HepG2 (cell line): Measurements from ENCODE around the gene KIAA0930. TPM values are rescaled to one million over a fixed set of nuclear protein-coding genes. Genes with fewer than 3 reads are reported as not detected.

ENCODE experiments used
- NFATC3 ChIP-seq: sonication (generic); formaldehyde crosslinking; IDR thresholded peaks from 2 replicates; pipeline ENCODE4 v1.5.1; 2020; ENCODE audit warnings: mild to moderate bottlenecking, missing genetic modification reagents
- SETDB1 ChIP-seq: sonication (generic); formaldehyde crosslinking; IDR thresholded peaks from 2 replicates; pipeline ENCODE4 v1.5.1; 2020; ENCODE audit warnings: missing genetic modification reagents, mild to moderate bottlenecking, borderline replicate concordance
- SP140L ChIP-seq: sonication (generic); formaldehyde crosslinking; IDR thresholded peaks from 2 replicates; pipeline ENCODE4 v1.4.0; 2020; ENCODE audit warnings: missing genetic modification reagents, borderline replicate concordance
- SRF ChIP-seq: IDR thresholded peaks from 2 replicates; pipeline ENCODE4 v1.6.1; 2011; ENCODE audit warnings: mild to moderate bottlenecking, low read depth, low read length, moderate library complexity
- ZNF292 ChIP-seq: sonication (generic); formaldehyde crosslinking; IDR thresholded peaks from 2 replicates; pipeline ENCODE4 v1.8.1; 2022; ENCODE audit warnings: mild to moderate bottlenecking, low read depth, missing genetic modification reagents, borderline replicate concordance
- ZNF335 ChIP-seq: sonication (generic); formaldehyde crosslinking; IDR thresholded peaks from 2 replicates; pipeline ENCODE4 v1.4.0; 2020; ENCODE audit warnings: missing genetic modification reagents
- ZNF749 ChIP-seq: sonication (generic); formaldehyde crosslinking; IDR thresholded peaks from 2 replicates; pipeline ENCODE4 v1.8.0; 2022; ENCODE audit warnings: mild to moderate bottlenecking, missing genetic modification reagents, moderate library complexity, borderline replicate concordance
- polyA plus RNA-seq, 8 experiments: library from polyadenylated mRNA; depleted of rRNA in 3 of 8; stranded (reverse) in 7 of 8; unstranded in 1 of 8; fragments of >200 nt; fragmentation: Illumina TruSeq in 4 of 8; extraction: Trizol in 4 of 8; gene quantifications; 2 replicates each; pipeline versions ENCODE4 v1.2.1 to v1.2.3, GENCODE V29; 2011 to 2016; ENCODE audit warnings: low read depth in 4 of 8, missing spikeins in 1 of 8, mixed read lengths in 1 of 8; ENCODE audit not compliant: insufficient read depth in 1 of 8
- total RNA-seq, 5 experiments: library from RNA; depleted of rRNA; stranded (reverse); fragments of >200 nt; fragmentation: Illumina TruSeq; extraction: Trizol; gene quantifications; 2 replicates each; pipeline ENCODE4 v1.2.3, GENCODE V29; 2016; ENCODE audit warnings: low read depth in 1 of 5
- TF ChIP-seq, protein P1 (sequence below): sonication (generic); formaldehyde crosslinking; IDR thresholded peaks from 2 replicates; pipeline ENCODE4 v1.8.1; 2023; ENCODE audit warnings: mild to moderate bottlenecking, missing genetic modification reagents
- TF ChIP-seq, protein P2 (sequence below): sonication (generic); formaldehyde crosslinking; IDR thresholded peaks from 2 replicates; pipeline ENCODE4 v1.5.1; 2020; ENCODE audit warnings: missing genetic modification reagents, mild to moderate bottlenecking, borderline replicate concordance
- TF ChIP-seq, protein P3 (sequence below): sonication (generic); formaldehyde crosslinking; IDR thresholded peaks from 2 replicates; pipeline ENCODE4 v1.4.0; 2020; ENCODE audit warnings: mild to moderate bottlenecking, missing genetic modification reagents, borderline replicate concordance

The KIAA0930 gene
- total and polyA plus RNA-seq, 2 of the 13 experiments (the other 11 are each of a cell fraction or from before 2014, with no cell fraction given) = 27.0 to 38.2 TPM

DNA sequence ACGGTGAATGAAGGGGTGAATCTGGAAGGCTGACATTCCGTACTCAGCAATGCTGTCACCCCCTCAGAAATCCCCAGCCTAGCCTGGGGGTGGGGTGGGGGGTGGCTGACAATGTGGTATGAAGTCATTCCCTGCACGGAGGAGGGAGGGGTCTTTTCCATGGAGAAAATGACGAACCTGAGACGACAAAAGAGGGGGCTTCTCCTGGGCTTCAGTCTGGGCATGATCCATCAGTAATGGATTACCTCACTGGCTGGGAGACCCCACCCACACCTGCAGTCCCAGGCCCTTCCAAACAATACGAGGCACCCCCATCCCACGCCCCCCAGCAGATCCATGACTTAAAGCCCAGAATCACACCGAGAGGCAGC lies 1.0 kb downstream of the KIAA0930 start (continued):
- no peak for TF ChIP-seq SETDB1 (CRISPR knock-in tag)
- no peak for TF ChIP-seq ZNF335 (CRISPR knock-in tag)
- TF ChIP-seq, protein P1, sequence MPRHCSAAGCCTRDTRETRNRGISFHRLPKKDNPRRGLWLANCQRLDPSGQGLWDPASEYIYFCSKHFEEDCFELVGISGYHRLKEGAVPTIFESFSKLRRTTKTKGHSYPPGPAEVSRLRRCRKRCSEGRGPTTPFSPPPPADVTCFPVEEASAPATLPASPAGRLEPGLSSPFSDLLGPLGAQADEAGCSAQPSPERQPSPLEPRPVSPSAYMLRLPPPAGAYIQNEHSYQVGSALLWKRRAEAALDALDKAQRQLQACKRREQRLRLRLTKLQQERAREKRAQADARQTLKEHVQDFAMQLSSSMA = no peak
- no peak for TF ChIP-seq ZNF749
- TF ChIP-seq, protein P2, sequence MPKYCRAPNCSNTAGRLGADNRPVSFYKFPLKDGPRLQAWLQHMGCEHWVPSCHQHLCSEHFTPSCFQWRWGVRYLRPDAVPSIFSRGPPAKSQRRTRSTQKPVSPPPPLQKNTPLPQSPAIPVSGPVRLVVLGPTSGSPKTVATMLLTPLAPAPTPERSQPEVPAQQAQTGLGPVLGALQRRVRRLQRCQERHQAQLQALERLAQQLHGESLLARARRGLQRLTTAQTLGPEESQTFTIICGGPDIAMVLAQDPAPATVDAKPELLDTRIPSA (CRISPR knock-in tag) = no peak
- TF ChIP-seq, protein P3, sequence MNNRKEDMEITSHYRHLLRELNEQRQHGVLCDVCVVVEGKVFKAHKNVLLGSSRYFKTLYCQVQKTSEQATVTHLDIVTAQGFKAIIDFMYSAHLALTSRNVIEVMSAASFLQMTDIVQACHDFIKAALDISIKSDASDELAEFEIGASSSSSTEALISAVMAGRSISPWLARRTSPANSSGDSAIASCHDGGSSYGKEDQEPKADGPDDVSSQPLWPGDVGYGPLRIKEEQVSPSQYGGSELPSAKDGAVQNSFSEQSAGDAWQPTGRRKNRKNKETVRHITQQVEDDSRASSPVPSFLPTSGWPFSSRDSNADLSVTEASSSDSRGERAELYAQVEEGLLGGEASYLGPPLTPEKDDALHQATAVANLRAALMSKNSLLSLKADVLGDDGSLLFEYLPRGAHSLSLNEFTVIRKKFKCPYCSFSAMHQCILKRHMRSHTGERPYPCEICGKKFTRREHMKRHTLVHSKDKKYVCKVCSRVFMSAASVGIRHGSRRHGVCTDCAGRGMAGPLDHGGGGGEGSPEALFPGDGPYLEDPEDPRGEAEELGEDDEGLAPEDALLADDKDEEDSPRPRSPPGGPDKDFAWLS = no peak
- TF ChIP-seq NFATC3 (CRISPR knock-in tag) = no peak
- TF ChIP-seq ZNF292 (CRISPR knock-in tag) = no peak
- TF ChIP-seq SP140L = no peak
- no peak for TF ChIP-seq SRF
